Measurements from ENCODE around the gene ATP6V0E2.

DNA sequence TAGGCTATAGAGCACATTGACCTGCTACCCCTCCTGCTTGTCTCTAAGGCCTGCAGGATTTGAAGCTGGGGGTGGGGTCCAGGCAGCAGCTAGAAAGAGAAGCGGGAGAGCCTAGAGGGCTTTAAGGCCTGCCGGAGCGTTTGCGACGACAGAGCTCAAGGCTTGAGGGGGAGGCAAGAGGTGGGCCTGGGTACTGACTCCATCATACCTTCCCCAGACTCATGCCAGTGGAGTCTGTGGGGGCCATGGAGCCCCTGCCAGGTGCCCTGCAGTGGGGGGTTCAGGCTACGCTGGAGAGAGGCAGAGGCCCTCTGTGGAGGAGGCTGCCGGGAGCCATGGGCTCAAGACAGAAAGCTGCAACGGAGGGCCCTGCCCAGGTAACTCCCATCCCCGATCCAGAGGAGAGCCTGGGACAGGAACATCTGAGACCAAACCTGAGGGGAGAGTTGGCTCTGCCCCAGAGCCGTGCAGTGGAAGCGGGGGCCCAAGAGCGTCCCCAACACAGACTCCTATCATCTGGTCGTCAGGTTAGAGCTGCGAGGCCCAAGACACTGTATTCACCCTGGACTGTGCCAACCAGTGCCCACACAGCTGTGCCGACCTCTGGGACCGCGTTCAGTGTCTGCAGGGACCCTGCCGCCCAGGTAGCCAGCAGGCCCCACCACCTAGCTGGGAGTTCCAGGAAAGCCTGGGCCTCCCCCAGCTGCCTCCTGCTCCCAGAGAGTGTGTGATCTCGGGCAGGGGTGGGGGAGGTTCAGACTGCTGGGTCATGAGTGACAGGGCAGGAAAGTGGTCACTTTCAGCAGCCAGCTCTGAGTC is 48.8 kb upstream of the ATP6V0E2 start:
- TF ChIP-seq, protein P1, sequence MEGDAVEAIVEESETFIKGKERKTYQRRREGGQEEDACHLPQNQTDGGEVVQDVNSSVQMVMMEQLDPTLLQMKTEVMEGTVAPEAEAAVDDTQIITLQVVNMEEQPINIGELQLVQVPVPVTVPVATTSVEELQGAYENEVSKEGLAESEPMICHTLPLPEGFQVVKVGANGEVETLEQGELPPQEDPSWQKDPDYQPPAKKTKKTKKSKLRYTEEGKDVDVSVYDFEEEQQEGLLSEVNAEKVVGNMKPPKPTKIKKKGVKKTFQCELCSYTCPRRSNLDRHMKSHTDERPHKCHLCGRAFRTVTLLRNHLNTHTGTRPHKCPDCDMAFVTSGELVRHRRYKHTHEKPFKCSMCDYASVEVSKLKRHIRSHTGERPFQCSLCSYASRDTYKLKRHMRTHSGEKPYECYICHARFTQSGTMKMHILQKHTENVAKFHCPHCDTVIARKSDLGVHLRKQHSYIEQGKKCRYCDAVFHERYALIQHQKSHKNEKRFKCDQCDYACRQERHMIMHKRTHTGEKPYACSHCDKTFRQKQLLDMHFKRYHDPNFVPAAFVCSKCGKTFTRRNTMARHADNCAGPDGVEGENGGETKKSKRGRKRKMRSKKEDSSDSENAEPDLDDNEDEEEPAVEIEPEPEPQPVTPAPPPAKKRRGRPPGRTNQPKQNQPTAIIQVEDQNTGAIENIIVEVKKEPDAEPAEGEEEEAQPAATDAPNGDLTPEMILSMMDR (IDR thresholded peaks at IDR 0.05; ENCODE audit: low read length) = no peak
- no peak for TF ChIP-seq EZH2 (IDR thresholded peaks at IDR 0.05; ENCODE audit: borderline replicate concordance, low read length)

Measured in OCI-LY1 (cell line).